ENCODE data around the gene EFHC1.
A peak's percentile ranks its signal among the peaks of the same experiment; 100 is the strongest.
"Not testable (repeated sequence)": the region's sequence is repeated elsewhere in the genome, so short reads cannot be mapped to it uniquely, and the experiment has no call there.

EFHC1 gene

GRCh38 chr6:52420668-52421358 lies 671 bp downstream of the EFHC1 start:
- H3K4me3 ChIP-seq (ENCODE audit: low read depth, low read length): peak overlapping the region; percentile 97

GRCh38 chr6:52422156-52422555 lies 2.0 kb downstream of the EFHC1 start:
- no peak overlapping the region for H3K4me3 ChIP-seq (ENCODE audit: low read depth, low read length)
- TF ChIP-seq CTCF (IDR thresholded peaks at IDR 0.05; ENCODE audit: low read depth, low read length): no peak

More at GRCh38 chr6:52420668-52421358, 671 bp downstream of the EFHC1 start:
- TF ChIP-seq CTCF (IDR thresholded peaks at IDR 0.05; ENCODE audit: low read depth, low read length): no peak

DNA sequence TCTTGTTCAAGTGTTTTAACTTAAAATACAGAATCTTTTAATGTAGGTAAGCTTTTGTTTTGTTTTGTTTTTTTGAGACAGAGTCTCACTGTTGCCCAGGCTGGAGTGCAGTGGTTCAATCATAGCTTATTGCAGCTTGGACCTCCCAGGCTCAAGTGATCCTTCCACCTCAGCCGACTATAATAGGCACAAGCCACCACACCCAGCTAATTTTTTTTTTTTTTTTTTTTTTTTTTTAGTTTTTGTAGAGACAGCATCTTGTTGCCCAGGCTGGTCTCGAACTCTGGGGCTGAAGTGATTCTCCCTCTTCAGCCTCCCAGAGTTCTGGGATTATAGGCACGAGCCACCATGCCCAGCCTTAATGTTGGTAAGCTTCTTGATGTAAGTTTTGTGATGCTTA lies 3.3 kb downstream of the EFHC1 start:
- TF ChIP-seq CTCF (IDR thresholded peaks at IDR 0.05; ENCODE audit: low read depth, low read length): no peak
- peak overlapping the region; percentile 23 for H3K4me3 ChIP-seq (ENCODE audit: low read depth, low read length)

- peak overlapping the region; percentile 23; the same call in 1 of the 2 replicates for H3K4me3 ChIP-seq (ENCODE audit: low read depth, low read length)
These were observed 3.8 kb downstream of the EFHC1 start for GRCh38 chr6:52423971-52424381.

GRCh38 chr6:52424513-52424912 lies 4.4 kb downstream of the EFHC1 start:
- no peak overlapping the region for H3K4me3 ChIP-seq (ENCODE audit: low read depth, low read length)
- TF ChIP-seq CTCF (IDR thresholded peaks at IDR 0.05; ENCODE audit: low read depth, low read length): no peak

More at GRCh38 chr6:52423971-52424381, 3.8 kb downstream of the EFHC1 start:
- TF ChIP-seq CTCF (IDR thresholded peaks at IDR 0.05; ENCODE audit: low read depth, low read length): no peak

- H3K4me3 ChIP-seq (ENCODE audit: low read depth, low read length): no peak overlapping the region
- no peak for TF ChIP-seq CTCF (IDR thresholded peaks at IDR 0.05; ENCODE audit: low read depth, low read length)
These were observed 6.5 kb downstream of the EFHC1 start for GRCh38 chr6:52426667-52427066.

- H3K4me3 ChIP-seq (ENCODE audit: low read depth, low read length): not testable (repeated sequence)
These were observed 13.2 kb downstream of the EFHC1 start for GRCh38 chr6:52433294-52433693.

DNA sequence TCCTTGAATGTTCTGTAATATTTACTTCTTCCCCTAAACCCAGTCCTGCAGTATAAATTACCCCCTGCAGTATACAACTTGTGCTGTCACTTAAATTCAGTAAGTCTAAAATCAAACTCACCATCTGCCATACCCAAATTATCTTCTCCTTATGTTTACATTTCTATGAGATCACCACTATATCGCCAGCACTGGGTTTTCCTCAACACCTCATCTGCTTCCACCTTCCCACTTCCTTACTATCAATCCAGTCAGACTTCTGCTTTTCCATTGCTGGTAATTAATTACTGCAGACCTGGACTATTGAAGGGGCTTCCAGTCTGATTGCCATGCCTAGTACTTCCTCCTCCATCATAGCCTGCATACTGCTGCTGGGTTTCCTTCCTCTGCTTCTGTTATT lies 15.2 kb downstream of the EFHC1 start:
- H3K4me3 ChIP-seq (ENCODE audit: low read depth, low read length): no peak overlapping the region
- no peak for TF ChIP-seq CTCF (IDR thresholded peaks at IDR 0.05; ENCODE audit: low read depth, low read length)

All from WI38 (cell line).